HG03354 (cell line): ENCODE measurements around the gene ADAMTS16.

Source experiments
- ATAC-seq: cut with Tn5 transposase; IDR thresholded peaks from one replicate; pipeline ENCODE4 v1.9.1; 2021; ENCODE audit warnings: mild to moderate bottlenecking; ENCODE audit not compliant: unreplicated experiment, poor library complexity, severe bottlenecking

ADAMTS16 gene

GRCh38 chr5:5275211-5275610, 135.1 kb downstream of the ADAMTS16 start:
- ATAC-seq: no peak

GRCh38 chr5:5276430-5276829, 136.3 kb downstream of the ADAMTS16 start:
- ATAC-seq: no peak

DNA sequence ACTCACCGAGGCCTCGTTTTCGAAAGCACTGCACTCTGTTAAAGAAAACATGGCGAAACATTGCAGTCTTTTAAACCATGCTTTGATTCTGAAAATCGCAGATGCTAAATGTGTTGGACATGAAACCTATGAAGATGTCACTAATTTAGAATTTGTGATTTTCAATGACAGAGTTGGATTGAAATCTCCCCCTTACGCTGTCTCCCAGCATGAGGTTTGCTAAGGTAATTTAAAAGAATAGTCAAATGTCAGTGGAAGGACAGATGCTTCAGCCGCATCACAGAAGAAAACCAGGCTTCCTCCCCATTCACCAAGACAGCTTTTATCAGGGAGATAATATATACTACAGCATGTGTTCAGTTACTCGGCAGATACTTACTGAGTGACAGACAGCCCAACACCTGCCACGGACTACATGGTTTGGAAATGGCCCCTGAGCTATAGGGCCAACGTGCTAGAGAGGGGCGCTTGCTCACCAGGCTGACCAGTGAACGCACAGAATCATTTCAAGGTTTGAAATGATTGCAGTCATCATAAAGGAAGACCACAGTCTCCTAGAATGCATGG, 136.9 kb downstream of the ADAMTS16 start:
- ATAC-seq: no peak

- no peak for ATAC-seq
Observed at GRCh38 chr5:5278201-5278814, 138.2 kb downstream of the ADAMTS16 start.

DNA sequence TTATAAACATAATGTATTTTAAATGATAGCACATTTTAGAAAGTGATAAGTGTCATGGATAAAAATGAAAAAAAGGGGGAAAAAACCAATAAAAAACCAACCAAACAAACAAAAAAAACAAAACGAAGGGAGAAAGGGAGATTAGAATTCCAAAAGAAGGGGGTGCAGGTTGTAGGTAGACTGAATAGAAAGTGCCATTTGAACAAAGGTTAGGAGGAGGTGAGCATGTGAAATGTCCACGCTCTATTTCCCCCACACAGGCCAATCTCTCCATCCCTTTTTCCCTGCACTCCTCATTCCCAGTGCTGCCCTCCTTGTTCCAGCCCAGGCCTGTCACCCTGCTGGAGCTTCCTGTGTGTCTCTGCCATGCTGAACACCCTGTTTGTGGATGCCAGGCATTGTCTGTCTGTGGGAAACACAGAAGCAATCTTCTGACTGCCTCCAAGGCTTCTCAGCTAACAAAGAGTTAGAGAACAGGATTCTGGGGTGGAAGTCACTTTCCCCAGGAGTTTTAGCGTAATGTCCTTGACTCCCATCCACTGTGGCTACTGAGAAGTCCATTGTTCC, 138.8 kb downstream of the ADAMTS16 start:
- ATAC-seq: no peak

DNA sequence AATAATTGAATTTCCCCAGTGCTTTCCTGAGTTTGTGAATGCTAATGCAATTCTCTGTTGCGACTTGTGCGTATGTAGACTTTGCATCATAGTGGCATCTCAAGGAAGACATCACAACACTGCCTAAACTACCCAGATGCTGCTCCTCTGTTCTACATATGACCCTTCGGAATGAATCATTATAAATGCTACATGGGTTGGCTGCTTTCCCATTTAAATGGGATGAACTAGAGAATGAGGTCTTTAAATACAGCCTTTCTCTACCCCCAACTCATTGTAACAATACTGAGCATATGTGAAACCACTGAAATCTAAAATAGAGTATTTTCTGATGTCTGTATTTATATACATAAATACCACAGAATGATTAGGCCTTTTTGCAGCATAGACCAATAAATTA, 145.8 kb downstream of the ADAMTS16 start:
- no peak for ATAC-seq

GRCh38 chr5:5287419-5287818, 147.3 kb downstream of the ADAMTS16 start:
- ATAC-seq: no peak

- no peak for ATAC-seq
Observed at GRCh38 chr5:5288201-5288600, 148.1 kb downstream of the ADAMTS16 start.

- no peak for ATAC-seq
Observed at GRCh38 chr5:5289537-5289936, 149.4 kb downstream of the ADAMTS16 start.

DNA sequence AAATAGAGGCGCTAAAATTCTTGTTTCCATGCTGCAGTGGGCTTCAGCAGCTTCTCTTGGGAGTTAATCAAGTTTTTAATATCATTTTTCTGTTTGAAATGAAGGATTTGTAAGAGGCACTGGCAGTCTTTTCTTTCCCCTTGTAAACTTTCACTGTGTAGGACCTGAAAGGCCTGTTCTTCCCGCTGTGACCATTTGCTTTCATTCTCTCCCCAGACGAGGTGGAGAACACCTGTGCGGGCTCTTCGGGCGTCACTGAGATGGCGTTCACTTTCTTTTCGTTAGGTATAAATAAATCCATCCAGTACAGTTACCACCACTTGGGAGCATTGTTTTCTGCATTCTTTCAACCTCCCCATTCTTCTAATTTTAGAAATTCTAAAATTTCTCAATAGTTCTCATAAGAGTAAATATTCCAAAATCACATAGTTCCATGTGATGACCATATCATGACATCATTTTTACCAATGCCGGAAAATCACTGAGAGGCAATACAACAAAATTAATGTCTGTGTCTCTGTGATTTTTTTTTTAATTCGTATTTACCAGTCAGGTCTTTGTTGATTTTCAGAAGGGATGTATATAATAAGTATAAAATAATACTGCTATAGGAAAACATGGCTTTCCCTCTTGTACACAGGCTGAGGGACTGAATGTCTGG, 150.7 kb downstream of the ADAMTS16 start:
- no peak for ATAC-seq

- ATAC-seq: no peak
Observed at GRCh38 chr5:5291357-5291756, 151.2 kb downstream of the ADAMTS16 start.

DNA sequence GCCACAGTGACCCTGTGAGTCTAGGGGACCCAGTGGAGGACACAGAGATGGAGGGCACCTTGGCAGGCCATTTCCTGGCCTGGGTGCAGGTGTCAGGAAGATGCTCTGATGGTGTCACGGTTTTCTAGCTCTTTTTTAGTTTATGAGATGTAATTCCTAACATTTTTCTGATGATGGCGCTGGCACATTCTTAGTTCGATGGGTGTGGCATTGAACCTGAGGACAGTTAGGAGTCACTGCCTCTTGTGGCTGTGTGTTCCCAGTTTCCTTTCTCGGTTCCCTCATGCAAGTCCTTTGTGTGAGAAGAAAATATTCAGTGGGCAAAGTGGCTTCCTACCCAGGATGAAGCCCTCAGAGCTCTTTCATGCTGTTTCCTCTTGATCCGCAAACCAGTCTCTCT, 152.9 kb downstream of the ADAMTS16 start:
- ATAC-seq: no peak

DNA sequence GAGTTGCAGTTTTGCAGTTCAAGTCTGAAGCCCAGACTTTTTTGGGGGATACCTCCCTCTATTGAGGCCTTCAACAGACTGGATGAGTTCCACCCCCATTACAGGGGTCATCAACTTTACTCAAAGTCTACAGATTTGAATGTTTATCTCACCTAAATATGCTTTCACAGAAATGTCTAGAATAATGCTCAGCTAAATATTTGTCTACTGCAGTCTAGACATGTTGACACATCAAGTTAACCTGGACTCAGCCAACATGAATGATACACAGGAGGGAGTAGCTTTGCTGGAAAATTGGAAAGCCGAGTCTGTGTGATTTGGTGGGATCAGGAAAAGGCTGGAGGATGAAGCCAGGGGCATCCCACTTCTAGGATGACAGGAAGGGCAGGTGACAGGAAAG, 154.3 kb downstream of the ADAMTS16 start:
- ATAC-seq: no peak

- ATAC-seq: no peak
Observed at GRCh38 chr5:5295351-5295750, 155.2 kb downstream of the ADAMTS16 start.

- ATAC-seq: no peak
Observed at GRCh38 chr5:5296051-5296450, 155.9 kb downstream of the ADAMTS16 start.

GRCh38 chr5:5297432-5298067, 157.4 kb downstream of the ADAMTS16 start:
- no peak for ATAC-seq

GRCh38 chr5:5298068-5298633, 158.0 kb downstream of the ADAMTS16 start:
- no peak for ATAC-seq

- no peak for ATAC-seq
Observed at GRCh38 chr5:5298841-5299541, 158.9 kb downstream of the ADAMTS16 start.

- no peak for ATAC-seq
Observed at GRCh38 chr5:5301176-5301575, 161.0 kb downstream of the ADAMTS16 start.

- no peak for ATAC-seq
Observed at GRCh38 chr5:5302201-5302600, 162.1 kb downstream of the ADAMTS16 start.
